ENCODE data around the gene CCN6. TPM values are rescaled to one million over a fixed set of nuclear protein-coding genes. Genes with fewer than 3 reads are reported as not detected.
"Not testable (repeated sequence)": the region's sequence is repeated elsewhere in the genome, so short reads cannot be mapped to it uniquely, and the experiment has no call there.

The CCN6 gene
- polyA plus RNA-seq, 3 donors = 2.5 to 3.8 (median 3.3) TPM

- DNase-seq (ENCODE audit: extremely low read depth in 1 of 11, low read depth in 9 of 11, low spot score in 4 of 11) = no peak
Measured at GRCh38 chr6:112096901-112097300, 43.0 kb downstream of the CCN6 start.

- DNase-seq (ENCODE audit: extremely low read depth in 1 of 11, low read depth in 9 of 11, low spot score in 4 of 11) = no peak
Measured at GRCh38 chr6:112100561-112100960, 46.7 kb downstream of the CCN6 start.

- DNase-seq (ENCODE audit: extremely low read depth in 1 of 11, low read depth in 9 of 11, low spot score in 4 of 11) = not testable (repeated sequence)
Measured at GRCh38 chr6:112106026-112106425, 52.1 kb downstream of the CCN6 start.

- DNase-seq (ENCODE audit: extremely low read depth in 1 of 11, low read depth in 9 of 11, low spot score in 4 of 11) = no peak
Measured at GRCh38 chr6:112106562-112106961, 52.7 kb downstream of the CCN6 start.

- DNase-seq (ENCODE audit: extremely low read depth in 1 of 11, low read depth in 9 of 11, low spot score in 4 of 11) = peak in 7 of 11 donors; percentile 15 to 59 (median 44)
Measured at GRCh38 chr6:112109262-112109661, 55.4 kb downstream of the CCN6 start.

GRCh38 chr6:112113431-112113830 is 59.5 kb downstream of the CCN6 start:
- DNase-seq (ENCODE audit: extremely low read depth in 1 of 11, low read depth in 9 of 11, low spot score in 4 of 11) = peak in 2 of 11 donors; percentile 9 to 11

GRCh38 chr6:112113918-112114317 is 60.0 kb downstream of the CCN6 start:
- no peak for DNase-seq (ENCODE audit: extremely low read depth in 1 of 11, low read depth in 9 of 11, low spot score in 4 of 11)

GRCh38 chr6:112114577-112115223 is 60.8 kb downstream of the CCN6 start:
- no peak for DNase-seq (ENCODE audit: extremely low read depth in 1 of 11, low read depth in 9 of 11, low spot score in 4 of 11)

- DNase-seq (ENCODE audit: extremely low read depth in 1 of 11, low read depth in 9 of 11, low spot score in 4 of 11) = no peak
Measured at GRCh38 chr6:112116221-112116620, 62.3 kb downstream of the CCN6 start.

GRCh38 chr6:112117554-112117953 is 63.6 kb downstream of the CCN6 start:
- no peak for DNase-seq (ENCODE audit: extremely low read depth in 1 of 11, low read depth in 9 of 11, low spot score in 4 of 11)

- no peak for DNase-seq (ENCODE audit: extremely low read depth in 1 of 11, low read depth in 9 of 11, low spot score in 4 of 11)
Measured at GRCh38 chr6:112118034-112118433, 64.1 kb downstream of the CCN6 start.

Other genes starting within 250 kb of the CCN6 start
- 100 to 1,000 TPM; 137 to 177 (median 176) TPM for gene FYN, start 180.7 kb upstream of the CCN6 start, polyA plus RNA-seq (ENCODE audit: insufficient read length in 3 of 3)
- 10 to 100 TPM; 25.9 to 50.8 (median 32.1) TPM for gene TUBE1, start 33.4 kb downstream of the CCN6 start, polyA plus RNA-seq (ENCODE audit: insufficient read length in 3 of 3)
- gene FAM229B, start 33.5 kb downstream of the CCN6 start, polyA plus RNA-seq (ENCODE audit: insufficient read length in 3 of 3) = 10 to 100 TPM; 39.9 to 47.9 (median 44.4) TPM
- 100 to 1,000 TPM in 1 of 3 donors, 10 to 100 TPM in 2; 83.5 to 101 (median 97.8) TPM for gene LAMA4, start 200.5 kb downstream of the CCN6 start, polyA plus RNA-seq (ENCODE audit: insufficient read length in 3 of 3)

Data from renal cortex interstitium (tissue), 11 donors.